SH-SY5Y (cell line): ENCODE measurements around the gene GHSR.

Source experiments
- GATA2 ChIP-seq: IDR thresholded peaks from 2 replicates; pipeline ENCODE4 v1.6.1; 2011; ENCODE audit warnings: mild to moderate bottlenecking, low read depth, low read length
- GATA3 ChIP-seq: IDR thresholded peaks from 2 replicates; pipeline ENCODE4 v1.6.1; 2011; ENCODE audit warnings: low read depth, mild to moderate bottlenecking, low read length, moderate library complexity

Gene GHSR

DNA sequence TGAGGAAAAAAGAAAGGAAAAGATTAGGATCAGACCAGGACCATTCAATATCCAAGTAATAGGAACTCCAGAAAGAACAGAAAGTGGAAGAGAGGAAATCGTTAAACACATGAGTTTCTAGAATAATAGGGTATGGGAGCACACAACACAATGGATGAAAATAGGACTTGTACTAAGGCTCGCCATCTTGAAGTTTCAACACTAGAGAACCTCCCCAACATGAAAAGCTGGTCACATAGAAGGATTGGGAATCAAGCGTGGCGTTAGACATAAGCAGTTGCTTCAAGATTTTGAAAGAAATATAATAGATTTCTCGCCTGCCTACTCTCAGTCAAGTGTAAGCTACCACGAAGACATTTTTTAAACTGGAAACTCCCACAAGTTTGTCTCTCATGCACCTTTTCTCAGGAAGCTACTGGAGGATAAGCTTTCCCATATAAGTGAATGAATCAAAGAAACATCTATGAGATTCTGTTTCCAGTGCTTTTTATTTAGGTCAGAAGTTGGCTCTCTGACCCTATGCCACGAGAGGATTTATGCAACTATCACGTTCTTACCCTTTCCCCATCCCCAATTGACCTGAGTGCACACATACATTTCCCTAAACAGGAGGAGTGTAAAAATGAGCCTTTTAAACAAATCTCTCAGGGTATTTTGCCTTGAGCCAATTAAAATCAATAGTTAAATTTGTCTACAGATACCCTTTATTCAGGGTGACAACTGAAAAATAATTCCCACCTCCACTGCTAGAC lies 45.2 kb downstream of the GHSR start:
- no peak for TF ChIP-seq GATA3
- no peak for TF ChIP-seq GATA2

DNA sequence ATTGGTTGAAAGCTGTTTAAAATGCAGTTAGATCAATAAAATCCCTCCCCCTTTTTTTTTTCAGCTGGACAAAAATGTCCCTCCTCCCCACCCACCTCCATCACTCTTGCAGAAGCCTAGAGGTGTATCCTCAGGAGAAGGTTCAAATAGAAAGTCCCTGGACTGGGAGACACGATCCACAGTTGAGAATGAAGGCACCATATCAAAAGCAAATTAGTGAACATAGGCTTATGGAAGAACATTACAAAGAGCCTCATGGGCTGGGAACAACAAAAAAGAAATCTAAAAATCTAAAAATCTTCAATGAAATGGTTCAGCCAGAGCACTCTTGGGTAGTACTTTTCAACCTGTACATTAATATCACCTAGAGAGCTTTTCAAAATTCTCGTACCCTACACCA lies 46.2 kb downstream of the GHSR start:
- TF ChIP-seq GATA3: no peak
- TF ChIP-seq GATA2: no peak

DNA sequence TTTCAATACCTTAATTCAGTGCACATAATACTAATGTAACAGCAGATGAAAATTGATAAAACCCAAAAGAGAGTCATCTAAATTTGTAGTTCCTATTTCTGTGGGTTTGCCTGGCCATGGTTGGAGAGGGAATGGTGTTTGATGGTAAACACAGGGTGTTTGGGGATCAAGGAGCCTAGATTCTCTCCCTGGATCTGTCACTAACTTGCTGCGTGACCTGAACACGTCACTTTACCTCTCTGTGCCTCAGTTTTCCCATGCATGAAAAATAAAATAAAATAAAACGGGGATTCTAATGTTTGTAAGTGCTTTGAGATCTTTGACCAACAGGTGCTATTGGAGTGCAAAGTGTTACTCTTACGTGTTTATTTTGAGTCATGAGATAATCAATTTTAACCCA lies 49.8 kb downstream of the GHSR start:
- TF ChIP-seq GATA2 (no peak), GATA3 (no peak)

DNA sequence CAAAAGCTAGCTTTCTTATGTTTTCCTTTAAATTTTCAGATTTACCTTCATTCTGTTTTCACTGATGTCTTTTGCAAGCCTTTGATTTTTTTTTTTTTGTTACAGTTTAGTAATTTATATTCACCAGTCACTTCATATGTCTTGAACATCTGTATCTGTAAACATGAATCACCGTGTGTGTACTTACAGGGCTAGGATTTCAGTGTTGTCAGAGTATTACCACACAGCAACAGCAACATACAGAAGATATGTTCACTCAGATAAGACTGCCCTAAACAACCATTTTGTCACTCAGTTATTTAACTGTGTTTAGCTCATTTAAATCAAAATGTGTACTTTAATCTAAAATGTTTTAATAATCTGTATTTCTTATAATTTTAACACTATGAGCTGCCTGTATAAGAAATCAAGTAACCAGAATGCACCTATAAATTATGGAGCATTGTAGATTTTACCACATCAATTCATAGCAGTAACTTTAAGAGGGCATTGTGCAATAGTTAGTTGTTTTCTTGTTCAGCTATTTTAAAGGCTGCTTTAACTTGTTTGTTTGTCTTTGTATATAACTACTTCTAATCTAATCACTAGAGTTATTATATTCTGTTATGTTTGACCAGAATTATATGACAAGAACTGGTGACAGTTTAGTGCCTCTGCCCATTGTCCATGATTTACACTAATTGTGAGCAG lies 50.4 kb downstream of the GHSR start:
- TF ChIP-seq GATA2: no peak
- no peak for TF ChIP-seq GATA3

DNA sequence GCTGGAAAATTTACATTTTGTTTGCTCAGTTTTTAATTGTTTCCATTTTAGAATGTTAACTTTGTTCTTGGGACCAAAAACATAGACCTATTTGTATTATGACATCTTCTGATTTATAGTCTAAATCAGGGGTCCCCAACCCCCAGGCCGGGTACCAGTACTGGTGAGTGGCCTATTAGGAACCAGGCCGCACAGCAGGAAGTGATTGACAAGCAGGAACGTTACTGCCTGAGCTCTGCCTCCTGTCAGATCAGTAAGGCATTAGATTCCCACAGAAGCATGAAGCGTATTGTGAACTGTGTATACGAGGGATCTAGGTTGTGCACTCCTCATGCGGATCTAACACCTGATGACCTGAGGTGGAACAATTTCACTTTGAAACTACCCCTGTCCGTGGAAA lies 51.9 kb downstream of the GHSR start:
- TF ChIP-seq GATA2 (no peak), GATA3 (no peak)

DNA sequence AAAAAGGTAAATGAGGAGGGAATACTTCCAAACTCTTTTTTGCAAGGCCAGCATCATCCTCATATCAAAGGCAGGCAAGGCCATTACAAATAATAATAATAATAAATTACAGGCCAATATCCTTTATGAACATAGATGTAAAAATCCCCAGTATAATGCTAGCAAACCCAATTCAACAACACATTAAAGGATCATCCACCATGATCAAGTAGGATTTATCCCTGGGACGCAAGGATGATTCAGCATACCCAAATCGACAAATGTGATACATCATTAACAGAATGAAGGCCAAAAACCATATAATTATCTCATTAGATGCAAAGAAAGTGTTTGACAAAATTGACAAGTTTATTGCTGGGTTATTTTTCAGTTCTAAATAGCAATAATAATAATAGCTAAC lies 53.6 kb downstream of the GHSR start:
- TF ChIP-seq GATA2 (no peak), GATA3 (no peak)
